ENCODE data around the gene TNS1.

DNA sequence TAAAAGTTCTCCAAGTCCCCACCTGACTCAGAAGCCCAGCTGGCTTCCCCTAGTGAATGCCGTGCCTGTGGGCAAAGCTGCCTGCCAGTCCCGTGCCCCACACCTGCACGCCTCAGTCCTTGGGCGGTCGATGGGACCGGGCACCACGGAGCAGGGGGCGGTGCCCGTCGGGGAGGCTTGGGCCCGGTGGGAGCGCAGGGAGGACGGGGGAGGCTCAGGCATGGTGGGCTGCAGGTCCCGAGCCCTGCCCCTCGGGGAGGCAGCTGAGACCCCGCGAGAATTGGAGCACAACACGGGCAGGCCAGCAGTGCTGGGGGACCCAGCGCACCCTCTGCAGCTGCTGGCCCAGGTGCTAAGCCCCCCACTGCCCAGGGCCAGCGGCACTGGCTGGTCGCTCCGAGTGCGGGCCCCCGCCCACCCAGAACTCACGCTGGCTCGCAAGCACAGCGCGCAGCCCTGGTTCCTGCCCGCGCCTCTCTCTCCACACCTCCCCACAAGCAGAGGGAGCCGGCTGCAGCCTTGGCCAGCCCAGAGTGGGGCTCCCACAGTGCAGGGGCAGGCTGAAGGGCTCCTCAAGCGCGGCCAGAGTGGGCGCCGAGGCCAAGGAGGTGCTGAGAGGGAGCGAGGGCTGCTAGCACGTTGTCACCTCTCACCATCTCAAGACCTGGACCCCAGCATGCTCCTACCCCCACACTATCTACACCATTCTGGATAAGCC, 215.5 kb downstream of the TNS1 start:
- TF ChIP-seq EZH2 (IDR thresholded peaks at IDR 0.05; ENCODE audit: insufficient read depth, poor library complexity, severe bottlenecking) (no peak), EZH2phosphoT487 (IDR thresholded peaks at IDR 0.05; ENCODE audit: insufficient read depth, low read depth) (no peak)

Measured in GM23248 (cell line).